ENCODE measurements around the gene CIZ1.

Gene CIZ1

DNA sequence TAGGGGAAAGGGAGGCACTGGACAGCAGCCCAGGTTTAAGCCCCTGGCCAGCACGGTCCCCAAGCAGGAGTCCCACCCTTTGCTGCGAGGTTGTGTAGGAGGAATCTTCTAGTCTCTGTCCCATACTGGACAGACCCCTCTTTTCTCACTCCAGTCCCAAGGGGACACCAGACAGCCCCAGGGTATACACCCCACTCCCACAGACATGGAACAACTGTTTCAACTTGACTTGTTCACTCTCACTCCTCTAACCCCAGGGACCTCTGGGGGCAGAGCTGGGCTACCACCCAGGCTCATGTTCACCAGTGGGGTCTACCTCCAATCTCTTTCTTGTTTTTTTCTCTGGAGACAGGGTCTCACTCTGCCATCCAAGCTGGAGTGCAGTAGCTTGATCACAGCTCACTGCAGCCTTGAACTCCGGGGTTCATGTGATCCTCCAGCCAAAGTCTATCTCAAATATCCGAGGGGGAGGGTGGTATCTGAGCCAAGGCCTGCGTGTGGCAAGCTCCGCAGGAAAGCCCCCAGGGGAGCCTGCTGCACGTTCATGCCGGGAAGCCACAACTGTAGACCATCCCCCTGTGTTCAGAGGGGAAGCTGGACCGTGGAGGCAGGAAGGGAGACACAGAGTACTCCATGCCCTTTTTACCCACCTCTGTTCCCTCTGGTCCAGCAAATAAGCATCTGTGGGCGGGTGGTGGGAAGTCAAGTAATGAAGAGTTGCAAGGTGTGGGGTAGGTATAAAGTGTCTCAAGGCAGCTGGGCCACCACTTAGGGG is 65.6 kb downstream of the CIZ1 start:
- no peak for DNase-seq (ENCODE audit: low read depth in 2 of 3, low spot score in 1 of 3)

DNA sequence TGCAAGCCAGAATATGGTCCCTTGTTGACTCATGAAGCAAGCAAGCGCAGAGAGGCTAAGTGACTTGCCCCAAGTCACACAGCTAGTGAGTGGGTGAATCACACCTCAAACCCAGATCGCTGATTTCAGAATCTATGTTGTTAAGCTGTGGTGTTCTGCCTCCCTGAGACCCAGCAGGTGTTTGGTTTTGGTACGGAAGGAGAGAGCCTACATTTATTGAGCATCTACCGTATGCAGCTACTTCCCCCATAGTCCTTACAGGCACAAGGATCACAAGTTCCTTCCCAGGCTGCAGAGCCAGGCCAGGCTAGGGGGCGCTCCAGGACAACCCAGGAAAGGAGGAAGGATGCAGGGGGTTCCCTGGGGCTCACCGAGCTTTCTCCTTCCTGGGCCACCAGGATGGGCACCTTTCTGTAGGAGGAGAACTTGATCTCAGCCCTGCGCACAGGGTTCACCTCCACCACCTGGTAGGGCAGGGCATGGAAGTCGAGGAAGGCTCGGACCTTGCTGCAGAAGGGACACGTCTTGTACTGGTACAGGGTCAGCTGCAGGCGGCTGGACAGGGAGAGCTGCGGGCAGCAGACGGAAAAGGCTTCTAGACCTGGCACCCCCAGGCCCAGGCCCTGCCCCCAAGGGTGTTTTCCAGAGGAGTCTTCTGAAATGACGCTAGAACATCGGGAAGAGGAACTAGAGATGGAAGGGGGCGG is 66.3 kb downstream of the CIZ1 start:
- peak in 2 of 3 donors; percentile 34 to 52 for DNase-seq (ENCODE audit: low read depth in 2 of 3, low spot score in 1 of 3)

DNA sequence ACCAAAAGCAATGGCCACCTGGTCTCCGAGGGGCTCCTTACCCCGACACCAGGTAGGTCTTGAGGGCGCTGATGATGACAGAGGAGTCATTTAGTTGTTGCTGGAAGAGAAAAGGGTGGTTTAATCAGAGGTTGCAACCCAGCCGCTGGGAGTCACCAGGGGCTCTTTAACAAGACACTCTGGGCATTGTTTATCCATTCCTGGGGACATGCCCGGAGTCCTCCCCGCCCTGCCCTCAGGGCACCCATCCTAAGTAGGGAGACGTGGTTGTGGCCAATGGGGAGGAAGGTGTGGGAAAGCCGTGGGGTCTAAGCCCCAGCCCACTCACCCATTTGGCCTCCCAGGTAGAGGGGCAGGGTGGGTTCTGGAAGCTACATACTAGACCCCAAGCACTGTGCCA is 66.9 kb downstream of the CIZ1 start:
- no peak for DNase-seq (ENCODE audit: low read depth in 2 of 3, low spot score in 1 of 3)

DNA sequence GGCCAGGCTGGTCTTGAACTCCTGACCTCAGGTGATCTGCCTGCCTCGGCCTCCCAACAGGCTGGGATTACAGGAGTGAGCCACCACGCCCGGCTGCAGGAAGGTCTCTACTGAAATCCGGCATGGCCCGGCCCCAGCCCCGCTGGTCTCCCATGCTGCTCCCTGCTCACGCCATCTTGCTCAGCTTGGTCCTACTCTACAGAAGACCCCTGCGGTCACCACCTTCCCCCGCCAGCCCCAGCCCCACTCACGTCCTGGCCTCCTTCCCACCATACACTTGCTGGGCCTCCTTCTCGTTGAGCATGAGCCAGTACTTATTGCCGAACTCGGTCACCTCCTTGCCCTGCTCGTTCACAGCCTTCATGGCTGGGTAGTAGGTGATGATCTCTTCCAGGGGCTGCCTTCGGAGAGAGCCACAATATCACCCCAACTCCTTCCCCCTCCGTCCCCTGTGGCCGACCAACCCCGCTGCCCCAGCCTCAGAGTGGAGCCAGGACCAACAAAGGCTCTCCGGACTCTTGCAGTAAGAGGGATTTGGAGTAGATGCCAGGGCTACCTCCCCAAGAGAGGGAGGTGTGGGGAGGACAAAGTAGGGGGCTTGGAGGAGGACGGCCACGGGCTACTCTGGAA is 67.8 kb downstream of the CIZ1 start:
- no peak for DNase-seq (ENCODE audit: low read depth in 2 of 3, low spot score in 1 of 3)

DNA sequence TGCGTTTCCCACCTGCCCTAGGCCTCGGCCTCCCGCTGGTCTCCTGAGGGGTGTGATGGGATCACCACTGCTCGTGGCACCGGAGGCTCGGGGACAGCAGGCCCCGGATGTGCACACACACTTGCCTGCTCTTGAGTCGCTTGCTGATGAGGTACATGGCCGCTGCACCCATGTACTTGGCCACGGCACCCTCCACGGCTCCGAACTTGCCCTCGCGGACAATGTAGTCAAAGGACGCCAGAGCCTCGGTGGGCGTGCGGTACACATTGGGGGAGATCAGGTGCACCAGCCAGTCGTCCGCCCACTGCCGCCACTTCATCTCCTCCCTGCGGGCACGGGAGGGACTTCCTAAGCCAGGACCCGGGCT is 68.6 kb downstream of the CIZ1 start:
- no peak for DNase-seq (ENCODE audit: low read depth in 2 of 3, low spot score in 1 of 3)

DNA sequence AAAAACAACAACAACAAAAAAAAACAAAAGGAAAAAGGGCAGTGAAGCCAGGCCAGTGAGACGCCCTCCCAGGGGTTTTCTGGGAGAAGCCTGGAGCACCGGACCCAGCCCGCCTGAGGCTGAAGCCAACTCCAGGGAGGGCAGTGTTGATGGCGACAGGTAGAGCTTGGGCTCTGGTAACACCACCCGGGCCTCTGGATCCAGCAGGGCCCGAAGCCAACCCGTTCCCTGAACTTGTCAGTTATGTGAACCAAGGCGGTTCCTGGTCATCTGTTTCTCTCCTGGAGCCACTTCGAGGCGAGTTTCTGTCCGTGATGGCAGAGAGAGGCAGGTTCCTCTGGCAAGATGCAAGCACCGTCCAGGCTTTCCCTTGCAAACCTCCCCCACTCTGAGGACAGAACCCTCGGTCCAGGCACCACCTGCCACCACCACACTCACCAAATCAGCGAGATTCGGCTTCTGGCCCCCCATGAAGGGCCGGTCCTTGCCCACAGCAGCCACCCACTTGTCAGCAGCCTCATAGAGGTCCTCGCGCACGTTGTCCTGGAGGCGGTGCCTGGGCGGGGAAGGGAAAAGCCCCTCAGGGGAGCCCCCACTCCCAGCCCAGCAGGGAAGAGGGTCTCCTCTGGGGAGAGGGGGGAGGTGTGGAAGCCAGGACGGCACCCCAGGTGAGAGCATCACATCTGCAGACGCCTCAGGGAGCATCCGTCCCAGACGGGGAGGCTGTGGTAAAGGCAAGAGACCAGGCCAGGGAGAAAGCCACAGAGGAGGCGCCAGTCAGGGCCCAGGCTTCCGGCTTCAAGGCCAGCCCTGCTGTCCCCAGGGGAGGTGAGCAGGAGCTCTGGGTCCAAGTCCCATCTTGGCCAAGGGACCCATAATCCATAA is 69.2 kb downstream of the CIZ1 start:
- DNase-seq (ENCODE audit: low read depth in 2 of 3, low spot score in 1 of 3): no peak

DNA sequence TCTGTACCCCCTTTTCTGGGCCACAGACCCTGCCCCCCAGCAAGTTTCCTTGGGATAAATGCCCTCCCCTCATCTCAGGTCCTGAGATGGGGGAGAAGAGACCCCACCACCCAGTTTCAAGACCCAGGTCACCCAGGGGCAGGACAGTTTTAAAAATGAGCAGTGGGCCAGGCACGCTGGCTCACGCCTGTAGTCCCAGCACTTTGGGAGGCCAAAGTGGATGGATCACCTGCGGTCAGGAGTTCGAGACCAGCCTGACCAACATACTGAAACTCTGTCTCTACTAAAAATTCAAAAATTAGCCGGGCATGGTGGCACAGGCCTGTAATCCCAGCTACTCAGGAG is 69.9 kb downstream of the CIZ1 start:
- DNase-seq (ENCODE audit: low read depth in 2 of 3, low spot score in 1 of 3): no peak

DNA sequence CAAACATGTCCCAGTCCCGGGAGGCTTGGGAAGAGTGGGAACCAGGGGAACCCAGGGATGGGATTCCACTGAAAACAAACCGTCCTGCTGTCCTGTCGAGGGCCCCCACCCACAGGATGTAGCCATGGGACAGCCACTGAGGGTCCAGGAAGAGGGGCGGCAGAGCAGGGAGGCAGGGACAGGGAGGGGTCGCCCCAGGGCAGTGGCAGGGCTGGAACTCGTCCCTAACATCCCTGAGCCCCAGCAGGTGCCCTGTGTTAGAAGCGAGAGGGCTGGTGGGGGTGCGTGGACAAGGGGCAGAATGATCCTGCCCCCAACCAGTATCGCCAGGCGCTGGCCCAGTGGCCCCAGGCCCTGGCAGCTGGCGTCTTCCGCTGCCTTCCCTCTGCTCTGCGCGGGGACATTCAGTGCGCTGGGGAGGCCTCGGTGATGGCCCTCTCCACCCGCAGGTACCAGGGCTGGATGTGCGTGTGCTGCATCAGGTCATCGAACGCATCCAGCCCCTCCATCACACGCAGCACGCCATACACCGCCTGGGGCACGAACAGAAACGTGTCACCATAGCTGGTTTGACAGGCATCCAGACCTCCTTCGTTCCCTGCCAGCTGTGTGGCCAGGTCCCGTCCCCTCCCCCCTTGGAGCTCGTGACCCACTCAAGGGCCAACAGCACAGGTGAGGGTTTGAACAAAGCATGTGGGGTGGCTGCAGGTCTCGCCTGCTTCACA is 70.5 kb downstream of the CIZ1 start:
- DNase-seq (ENCODE audit: low read depth in 2 of 3, low spot score in 1 of 3): no peak

DNA sequence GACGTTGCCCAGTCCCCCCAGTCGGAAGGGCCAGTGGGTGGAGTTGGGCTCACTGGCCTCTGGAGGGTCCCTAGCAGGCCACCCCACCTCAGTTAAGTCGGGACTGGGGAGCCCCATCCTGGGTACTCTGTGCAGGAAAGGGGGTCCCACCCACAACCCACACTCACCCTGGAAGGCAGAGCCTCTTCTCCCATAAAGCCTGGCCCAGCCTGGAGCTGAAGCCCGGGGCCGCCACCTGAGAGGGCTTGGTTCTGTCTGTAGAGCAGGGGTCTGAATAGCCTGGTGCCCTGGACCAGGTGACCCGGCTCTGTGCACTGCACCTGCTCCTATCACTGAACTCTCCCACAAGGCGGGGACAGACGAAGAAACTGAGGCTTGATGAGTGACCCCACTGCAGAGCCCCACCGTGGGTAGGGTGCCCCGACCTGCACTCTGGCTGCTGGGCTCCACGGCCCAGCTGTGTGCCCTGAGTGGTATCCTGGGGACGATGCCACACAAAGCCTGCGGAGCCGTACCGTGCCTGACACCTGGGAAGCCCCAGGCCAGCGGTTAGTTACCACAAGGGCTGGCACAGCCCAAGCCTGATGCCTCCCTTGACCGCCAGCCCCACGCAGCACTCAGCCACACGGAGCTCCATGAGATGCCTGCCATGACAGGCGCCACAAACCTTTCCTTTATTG is 71.2 kb downstream of the CIZ1 start:
- no peak for DNase-seq (ENCODE audit: low read depth in 2 of 3, low spot score in 1 of 3)

DNA sequence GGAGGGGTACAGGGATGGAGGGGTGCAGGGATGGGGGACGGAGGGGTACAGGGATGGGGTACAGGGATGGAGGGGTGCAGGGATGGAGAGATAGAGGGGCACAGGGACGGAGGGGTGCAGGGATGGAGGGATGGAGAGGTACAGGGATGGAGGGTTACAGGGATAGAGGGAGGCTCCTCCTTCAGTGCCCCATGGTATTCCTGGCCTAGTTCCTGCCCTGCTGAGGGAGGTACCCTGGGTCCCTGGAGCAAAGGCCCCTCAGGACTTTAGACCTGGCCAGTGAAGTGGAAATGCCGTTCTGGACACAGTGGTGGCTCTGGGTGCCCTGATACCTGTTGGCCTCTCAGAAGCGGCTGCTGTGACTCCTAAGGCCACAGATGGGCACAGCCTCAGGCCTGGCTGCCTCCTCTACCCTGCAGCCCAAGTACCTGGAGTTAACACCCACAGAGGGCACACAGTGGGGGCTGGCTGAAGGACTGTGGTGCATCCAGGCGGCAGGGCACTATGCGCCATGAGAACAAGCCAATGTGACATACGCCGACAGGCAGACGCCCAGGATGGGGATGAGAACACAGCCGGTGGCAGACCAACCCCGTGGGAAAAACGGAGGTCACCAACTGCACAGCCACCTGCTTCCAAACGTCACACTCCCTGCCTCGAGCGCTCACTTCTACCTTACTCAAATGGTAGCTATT is 72.3 kb downstream of the CIZ1 start:
- DNase-seq (ENCODE audit: low read depth in 2 of 3, low spot score in 1 of 3): no peak

DNA sequence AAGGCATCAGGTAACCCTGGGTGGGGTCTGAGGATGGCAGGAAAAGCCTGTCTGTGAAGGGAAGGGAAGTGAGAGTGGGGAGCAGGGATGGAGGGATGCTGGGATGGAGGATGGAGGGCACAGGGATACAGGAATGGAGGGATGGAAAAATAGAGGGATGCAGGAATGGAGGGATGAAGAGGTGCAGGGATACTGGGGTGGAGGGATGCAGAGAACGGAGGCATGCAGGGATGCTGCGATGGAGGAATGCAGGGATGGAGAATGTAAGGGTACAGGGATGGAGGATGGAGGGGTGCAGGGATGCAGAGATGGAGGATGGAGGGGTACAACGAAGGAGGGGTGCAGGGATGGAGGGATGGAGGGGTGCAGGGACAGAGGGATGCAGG is 72.9 kb downstream of the CIZ1 start:
- no peak for DNase-seq (ENCODE audit: low read depth in 2 of 3, low spot score in 1 of 3)

DNA sequence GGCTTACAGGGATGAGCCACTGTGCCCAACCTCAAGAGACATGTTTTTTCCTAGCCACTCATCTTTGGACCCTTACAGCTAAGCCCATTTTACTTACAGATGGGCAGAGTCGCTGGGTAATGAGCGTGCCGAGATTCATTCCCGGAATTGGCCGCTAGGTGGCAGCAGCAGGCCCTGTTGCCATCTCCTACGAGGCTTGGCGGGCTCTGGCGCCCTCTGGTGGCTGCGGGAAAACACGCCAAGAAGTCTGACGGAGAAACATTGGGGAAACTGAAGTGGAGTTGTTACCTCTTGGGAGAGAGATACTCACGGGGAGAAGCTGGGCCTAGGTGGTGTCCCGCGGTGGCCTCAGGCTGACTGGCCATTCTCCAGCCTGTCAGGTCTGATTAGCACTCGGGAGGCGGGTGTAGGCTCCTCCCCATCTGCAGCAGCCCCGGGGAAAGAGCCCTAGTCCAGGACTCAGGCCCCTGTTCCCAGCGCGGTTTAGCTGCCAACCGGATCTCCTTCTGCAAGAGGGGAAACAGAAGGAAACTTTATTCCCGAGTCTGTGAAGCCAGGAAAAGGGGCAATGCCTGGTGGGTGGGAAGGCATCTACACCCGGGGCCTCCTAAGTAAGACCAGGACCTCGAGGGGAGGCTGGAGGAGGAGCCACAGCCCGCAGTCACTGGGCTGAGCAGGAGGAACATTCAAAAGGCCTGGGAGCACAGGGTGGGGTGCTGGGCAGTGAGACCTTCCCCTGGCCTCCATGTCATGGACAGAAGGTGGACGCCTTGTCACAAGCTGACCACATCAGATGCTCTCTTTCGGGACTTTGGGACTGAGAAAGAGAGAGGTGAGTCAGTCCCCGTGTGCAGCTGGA is 73.5 kb downstream of the CIZ1 start:
- DNase-seq (ENCODE audit: low read depth in 2 of 3, low spot score in 1 of 3): peak; percentile 91 to 100 (median 95)

DNA sequence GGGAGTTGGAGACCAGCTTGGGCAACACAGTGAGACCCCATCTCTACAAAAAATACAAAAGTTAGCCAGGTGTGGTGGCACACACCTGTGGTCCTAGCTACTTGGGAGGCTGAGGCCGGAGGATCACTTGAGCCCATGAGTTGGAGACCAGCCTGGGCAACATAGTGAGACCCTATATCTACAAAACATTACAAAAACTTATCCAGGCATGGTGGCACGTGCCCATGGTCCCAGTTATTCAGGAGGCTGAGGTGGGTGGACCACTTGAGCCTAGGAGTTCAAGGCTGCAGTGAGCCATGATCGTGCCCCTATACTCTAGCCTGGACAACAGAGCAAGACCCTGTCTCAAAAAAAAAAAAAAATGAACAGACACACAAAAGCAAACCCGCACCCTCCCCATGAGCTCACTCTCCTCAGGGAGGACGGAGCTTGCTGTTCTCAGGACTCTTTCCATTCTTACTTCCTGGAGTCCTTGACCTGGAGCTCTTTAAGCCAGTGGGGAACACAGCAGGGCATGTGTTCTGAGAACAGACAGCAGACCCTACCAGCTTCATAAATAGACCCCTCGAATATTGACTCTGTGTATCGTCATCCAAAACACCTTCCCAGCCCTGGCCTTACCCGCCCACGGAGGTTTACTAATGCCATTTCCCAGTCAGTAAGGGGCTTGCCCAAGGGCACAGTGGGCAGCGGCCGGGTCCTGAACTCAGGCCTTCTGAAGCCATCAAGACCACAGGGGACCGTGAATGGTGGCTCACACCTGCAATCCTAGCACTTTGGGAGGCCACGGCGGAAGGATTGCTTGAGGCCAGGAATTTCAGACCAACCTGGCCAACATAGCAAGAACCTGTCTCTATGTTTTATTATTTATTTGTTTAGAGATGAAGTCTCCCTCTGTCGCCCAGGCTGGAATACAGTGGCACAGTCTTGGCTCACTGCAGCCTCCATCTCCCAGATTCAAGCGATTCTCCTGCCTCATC is 75.0 kb downstream of the CIZ1 start:
- DNase-seq (ENCODE audit: low read depth in 2 of 3, low spot score in 1 of 3): no peak
